Osteocyte (in vitro differentiated cells): ENCODE measurements around the gene MGRN1. TPM values are rescaled to one million over a fixed set of nuclear protein-coding genes. Genes with fewer than 3 reads are reported as not detected.

Source experiments
- DNase-seq: peaks from one replicate; pipeline ENCODE4 v3.0.0; 2021; ENCODE audit warnings: mixed read lengths; ENCODE audit not compliant: unreplicated experiment; ENCODE audit errors: extremely low spot score
- H3K27ac Mint-ChIP-seq: one replicate; pipeline ENCODE4 v1.8.0; 2021; ENCODE audit warnings: mild to moderate bottlenecking, mixed read lengths; ENCODE audit not compliant: unreplicated experiment
- H3K27me3 Mint-ChIP-seq: one replicate; pipeline ENCODE4 v1.8.0; 2021; ENCODE audit warnings: mixed read lengths; ENCODE audit not compliant: unreplicated experiment
- H3K36me3 Mint-ChIP-seq: one replicate; pipeline ENCODE4 v1.8.0; 2021; ENCODE audit warnings: mixed read lengths; ENCODE audit not compliant: unreplicated experiment
- H3K4me1 Mint-ChIP-seq: one replicate; pipeline ENCODE4 v1.8.0; 2021; ENCODE audit warnings: mixed read lengths; ENCODE audit not compliant: unreplicated experiment
- H3K4me3 Mint-ChIP-seq: one replicate; pipeline ENCODE4 v1.8.0; 2021; ENCODE audit warnings: mild to moderate bottlenecking, moderate library complexity, mixed read lengths; ENCODE audit not compliant: unreplicated experiment
- H3K9me3 Mint-ChIP-seq: one replicate; pipeline ENCODE4 v1.8.0; 2021; ENCODE audit warnings: mixed read lengths; ENCODE audit not compliant: unreplicated experiment
- CTCF ChIP-seq: fragments of 200-600 bp; sonication (generic); IDR thresholded peaks from 2 replicates; pipeline ENCODE4 v1.5.0; 2021; ENCODE audit warnings: antibody characterized with exemption, mild to moderate bottlenecking, moderate library complexity
- total RNA-seq: library from RNA; stranded (reverse); gene quantifications from 2 replicates; pipeline ENCODE4 v1.2.1, GENCODE V29; 2021

Gene MGRN1
- total RNA-seq, 1 donor from 2014 or later: 94.6 TPM

- H3K36me3 Mint-ChIP-seq: peaks cover 15% of the 10 kb centered on the region
- H3K9me3 Mint-ChIP-seq: no peaks in the 10 kb centered on the region
- no peaks in the 10 kb centered on the region for H3K27me3 Mint-ChIP-seq
- no peak for TF ChIP-seq CTCF
- no peak overlapping the region for H3K27ac Mint-ChIP-seq
- no peak overlapping the region for H3K4me3 Mint-ChIP-seq
- no peak for DNase-seq
- no peaks in the 10 kb centered on the region for H3K4me1 Mint-ChIP-seq
These were observed 60.7 kb downstream of the MGRN1 start for GRCh38 chr16:4685292-4685691.

- Mint-ChIP-seq H3K4me1 (no peaks in the 10 kb centered on the region), H3K36me3 (peaks cover 15% of the 10 kb centered on the region), H3K27ac (no peak overlapping the region), H3K4me3 (no peak overlapping the region), H3K9me3 (no peaks in the 10 kb centered on the region), H3K27me3 (no peaks in the 10 kb centered on the region)
- no peak for TF ChIP-seq CTCF
- DNase-seq: no peak
These were observed 61.3 kb downstream of the MGRN1 start for GRCh38 chr16:4685776-4686496.

- peaks cover 16% of the 10 kb centered on the region for H3K36me3 Mint-ChIP-seq
- H3K4me1 Mint-ChIP-seq: peaks cover 3% of the 10 kb centered on the region
- TF ChIP-seq CTCF: no peak
- H3K4me3 Mint-ChIP-seq: no peak overlapping the region
- H3K27me3 Mint-ChIP-seq: no peaks in the 10 kb centered on the region
- no peak overlapping the region for H3K27ac Mint-ChIP-seq
- no peaks in the 10 kb centered on the region for H3K9me3 Mint-ChIP-seq
- DNase-seq: no peak
These were observed 62.0 kb downstream of the MGRN1 start for GRCh38 chr16:4686497-4687210.

GRCh38 chr16:4687416-4687815 is 62.8 kb downstream of the MGRN1 start:
- no peaks in the 10 kb centered on the region for H3K9me3 Mint-ChIP-seq
- H3K27ac Mint-ChIP-seq: no peak overlapping the region
- no peak overlapping the region for H3K4me3 Mint-ChIP-seq
- no peaks in the 10 kb centered on the region for H3K27me3 Mint-ChIP-seq
- DNase-seq: no peak
- H3K36me3 Mint-ChIP-seq: peaks cover 16% of the 10 kb centered on the region
- TF ChIP-seq CTCF: no peak
- peaks cover 6% of the 10 kb centered on the region for H3K4me1 Mint-ChIP-seq

- no peaks in the 10 kb centered on the region for H3K9me3 Mint-ChIP-seq
- TF ChIP-seq CTCF: no peak
- no peak overlapping the region for H3K4me3 Mint-ChIP-seq
- DNase-seq: no peak
- peaks cover 16% of the 10 kb centered on the region for H3K36me3 Mint-ChIP-seq
- H3K4me1 Mint-ChIP-seq: peaks cover 10% of the 10 kb centered on the region
- no peak overlapping the region for H3K27ac Mint-ChIP-seq
- no peaks in the 10 kb centered on the region for H3K27me3 Mint-ChIP-seq
These were observed 63.5 kb downstream of the MGRN1 start for GRCh38 chr16:4687946-4688673.
